SW 1271 (cell line): ENCODE data around the gene EHMT2.

Experiments
- DNase-seq, 2 experiments: peaks; one replicate each; lab custom pipeline; 2025; lab: John Stamatoyannopoulos, UW

Gene EHMT2

DNA sequence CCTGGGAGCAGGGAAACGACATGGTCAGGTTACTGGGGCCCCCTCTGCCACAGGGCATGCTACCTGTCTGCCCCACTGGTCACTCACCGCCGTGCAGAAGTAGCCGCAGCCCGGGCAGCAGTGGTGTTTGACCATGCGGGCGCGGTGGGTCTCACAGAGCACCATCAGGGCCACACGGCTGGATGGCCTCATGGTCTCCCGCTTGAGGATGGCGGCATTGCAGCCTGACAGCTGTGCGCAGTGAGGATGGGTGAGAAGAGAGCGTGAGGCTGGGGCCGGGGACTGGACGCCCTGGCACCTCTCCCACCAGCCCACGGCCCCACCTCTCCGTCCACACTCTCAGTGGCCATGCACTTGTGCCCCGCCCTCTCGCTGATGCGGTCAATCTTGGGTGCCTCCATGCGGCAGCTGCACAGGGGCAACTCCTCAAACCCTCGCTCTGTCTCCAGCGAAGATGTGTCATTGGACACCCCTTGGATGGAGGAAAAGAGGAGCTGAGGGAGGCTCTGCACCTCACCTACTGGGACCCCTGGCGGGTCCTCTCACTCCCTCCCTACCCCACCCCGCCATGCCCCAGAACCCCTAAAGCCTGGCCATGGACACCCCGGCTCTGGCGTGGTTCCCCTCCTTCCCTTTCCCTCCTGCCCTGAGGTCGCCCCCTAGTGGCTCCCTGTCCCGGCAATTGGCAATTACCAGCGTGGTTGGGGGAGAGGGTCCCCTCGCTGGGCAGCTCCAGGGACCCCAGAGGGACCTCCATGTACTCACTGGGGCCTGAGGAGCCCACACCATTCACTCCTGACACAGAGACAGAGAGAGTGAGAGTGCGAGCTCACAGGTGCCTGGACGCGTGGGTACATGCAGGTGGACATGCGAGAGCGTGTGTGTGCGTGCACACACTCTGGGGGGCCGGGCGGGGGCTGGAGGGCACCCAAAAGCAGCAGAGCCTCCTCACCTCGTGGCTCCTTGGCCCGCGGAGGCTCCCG, 8.9 kb downstream of the EHMT2 start:
- no peak for DNase-seq

- DNase-seq = no peak
These were observed 10.1 kb downstream of the EHMT2 start for GRCh38 chr6:31887173-31888007.

- no peak for DNase-seq
These were observed 10.9 kb downstream of the EHMT2 start for GRCh38 chr6:31886541-31886991.

GRCh38 chr6:31884528-31885035, 12.9 kb downstream of the EHMT2 start:
- DNase-seq = no peak

- no peak for DNase-seq
These were observed 13.8 kb downstream of the EHMT2 start for GRCh38 chr6:31883676-31884075.

- DNase-seq = no peak
These were observed 15.2 kb downstream of the EHMT2 start for GRCh38 chr6:31882344-31882743.

DNA sequence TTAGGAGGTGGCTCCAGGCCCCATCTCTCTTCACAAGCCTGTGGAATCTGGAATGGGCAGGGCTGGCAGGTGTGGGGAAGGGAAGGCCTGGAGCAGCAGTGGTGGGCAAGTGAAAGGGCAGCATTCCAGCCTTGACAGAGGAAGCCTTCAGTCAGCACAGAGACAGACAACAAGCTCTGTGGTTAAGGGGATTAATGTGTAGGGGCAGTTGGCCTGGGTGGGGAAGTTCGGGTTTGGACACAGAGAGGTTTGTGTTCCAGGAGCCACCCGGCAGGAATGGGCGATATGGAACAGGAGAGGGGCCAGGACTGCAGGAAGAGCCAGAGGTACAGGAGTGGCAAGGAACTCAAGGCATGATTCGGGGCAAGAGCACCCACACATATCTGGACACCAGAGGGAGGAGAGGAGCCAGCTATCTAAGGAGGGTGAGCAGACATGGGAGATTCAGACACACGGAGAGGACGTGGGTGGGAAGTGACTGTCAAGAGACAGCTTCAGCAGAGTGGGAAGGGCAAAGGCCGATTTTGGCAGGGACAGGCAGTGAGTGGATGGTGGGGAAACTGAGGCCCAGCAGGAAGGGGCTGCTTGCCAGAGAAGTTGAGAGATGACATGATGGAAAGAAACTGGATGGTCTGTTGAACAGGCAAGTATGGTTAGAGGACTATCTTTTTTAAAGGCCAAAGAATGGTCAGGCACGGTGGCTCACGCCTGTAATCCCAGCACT, 16.2 kb downstream of the EHMT2 start:
- DNase-seq = no peak

DNA sequence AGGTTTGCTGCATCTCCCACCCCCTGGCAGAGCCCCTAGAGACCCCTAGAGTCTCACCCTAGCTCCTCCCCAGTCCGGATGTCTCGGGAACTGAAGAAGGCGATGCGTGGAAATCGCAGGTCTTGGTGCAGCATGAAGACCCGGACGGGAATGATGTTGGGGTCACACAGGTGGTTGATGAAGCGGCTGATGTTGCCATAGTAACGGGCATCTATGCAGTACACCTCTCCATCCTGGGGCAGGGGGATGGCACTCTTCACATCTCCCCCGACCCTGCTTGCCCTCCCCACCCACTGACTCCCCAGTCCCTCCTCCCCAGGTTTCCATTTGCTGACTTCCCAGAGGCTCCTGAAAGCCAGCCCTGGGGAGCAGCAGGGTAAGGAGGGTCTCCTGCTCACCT, 16.9 kb downstream of the EHMT2 start:
- DNase-seq = no peak

DNA sequence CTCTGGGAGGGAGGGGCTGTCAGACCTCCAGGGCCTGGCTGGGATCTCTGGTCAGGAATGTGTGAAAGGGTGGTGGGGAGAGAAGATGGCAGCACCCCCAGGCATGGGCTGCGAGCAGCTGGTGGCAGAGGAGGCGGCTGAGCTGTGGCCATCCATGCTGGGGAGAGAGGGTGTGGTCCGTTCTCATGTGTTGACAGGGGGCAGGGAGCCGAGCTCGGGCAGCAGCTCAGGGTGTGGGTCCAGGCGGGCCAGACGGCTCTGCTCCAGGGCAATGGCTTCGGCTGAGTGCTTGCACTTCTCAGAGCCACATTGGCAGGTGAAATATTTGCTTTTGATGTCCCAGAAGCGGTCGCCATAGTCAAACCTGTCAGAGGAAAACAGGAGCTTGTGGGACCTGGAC, 17.6 kb downstream of the EHMT2 start:
- DNase-seq = no peak

- no peak for DNase-seq
These were observed 18.4 kb downstream of the EHMT2 start for GRCh38 chr6:31879143-31879542.

DNA sequence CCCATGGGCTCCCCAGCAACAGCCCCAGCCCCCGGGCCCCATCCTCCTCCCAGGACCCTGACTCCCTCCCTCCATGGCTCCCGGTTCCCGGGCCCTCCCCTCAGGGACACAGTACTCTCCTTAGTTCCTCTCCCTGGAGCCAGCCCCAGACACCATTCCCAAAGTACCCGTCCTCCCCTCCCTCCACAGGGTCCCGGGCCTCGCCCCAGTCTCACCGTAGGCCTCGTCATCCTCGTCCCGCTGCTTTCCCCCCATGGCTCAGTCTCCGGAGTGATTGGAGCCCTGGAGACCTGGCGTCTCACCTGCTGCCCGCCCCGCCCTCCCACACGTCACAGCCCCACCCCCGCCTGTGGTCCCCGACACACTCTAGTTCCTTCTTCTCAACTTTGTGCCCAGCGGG, 18.8 kb downstream of the EHMT2 start, which contains the start of gene SLC44A4:
TSS of gene SLC44A4 (minus strand) at position 272 of the 400 bp plus-strand sequence. CDS start at position 255, 17 bp downstream.
- DNase-seq = no peak

GRCh38 chr6:31878222-31878621, 19.3 kb downstream of the EHMT2 start:
- DNase-seq = no peak

DNA sequence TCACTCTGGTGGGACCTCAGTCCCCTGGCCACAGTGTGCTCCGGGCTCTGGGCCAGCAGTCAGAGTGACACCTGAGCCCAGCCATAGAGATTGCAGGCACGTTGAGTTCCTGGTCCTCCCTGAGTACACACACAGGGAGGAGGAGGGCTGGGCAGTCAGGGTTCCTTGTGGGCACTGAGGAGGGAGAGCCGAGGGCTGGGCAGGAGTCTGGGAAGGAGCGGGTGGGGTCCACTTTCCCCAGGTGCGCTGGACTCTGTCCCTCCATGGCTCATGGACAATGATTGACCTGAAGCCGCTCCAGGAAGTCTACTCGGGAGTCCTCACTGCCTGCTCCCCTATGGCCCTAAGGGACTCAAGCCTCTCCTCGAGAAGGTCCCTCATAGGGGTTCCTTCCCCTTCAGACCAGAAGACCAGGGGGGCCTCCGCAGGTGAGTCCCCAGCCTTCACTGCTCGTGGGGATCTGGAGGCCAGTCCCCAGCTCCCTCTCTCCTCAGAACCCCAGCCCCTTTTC, 19.8 kb downstream of the EHMT2 start:
- DNase-seq = no peak

- no peak for DNase-seq
These were observed 20.3 kb downstream of the EHMT2 start for GRCh38 chr6:31877125-31877650.

DNA sequence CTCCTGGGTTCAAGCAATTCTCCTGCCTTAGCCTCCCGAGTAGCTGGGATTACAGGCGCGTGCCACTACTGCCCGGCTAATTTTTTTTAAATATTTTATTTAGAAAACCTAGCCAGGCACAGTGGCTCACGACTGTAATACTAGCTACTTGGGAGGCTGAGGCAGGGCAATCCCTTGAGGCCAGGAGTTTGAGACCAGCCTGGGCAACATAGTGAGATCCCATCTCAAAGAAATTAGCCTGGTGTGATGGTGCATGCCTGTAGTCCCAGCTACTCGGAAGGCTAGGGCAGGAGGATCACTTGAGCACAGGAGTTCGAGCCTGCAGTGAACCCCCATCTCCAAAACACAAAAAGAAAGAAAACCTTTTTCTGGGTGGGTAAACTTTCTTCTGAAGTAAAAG, 21.1 kb downstream of the EHMT2 start:
- no peak for DNase-seq

DNA sequence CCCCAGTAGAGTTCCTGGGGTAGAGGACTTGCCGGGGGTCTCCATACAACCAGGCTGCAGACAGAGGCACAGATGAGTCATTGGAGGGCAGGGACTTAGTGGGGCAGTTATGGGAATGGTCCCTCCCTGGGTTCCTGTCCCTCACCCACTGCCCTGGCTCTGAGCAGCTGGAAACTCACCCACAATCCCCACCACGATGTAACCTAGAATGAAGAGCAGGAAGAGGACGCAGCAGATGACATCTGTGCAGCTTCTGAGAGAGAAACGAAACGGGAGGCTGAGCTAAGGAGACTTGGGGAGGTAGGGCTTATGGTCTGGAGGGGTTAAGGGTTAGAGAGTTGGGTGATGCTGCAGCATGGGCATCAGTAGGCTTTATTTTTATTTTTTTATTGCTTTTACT, 21.6 kb downstream of the EHMT2 start:
- no peak for DNase-seq

DNA sequence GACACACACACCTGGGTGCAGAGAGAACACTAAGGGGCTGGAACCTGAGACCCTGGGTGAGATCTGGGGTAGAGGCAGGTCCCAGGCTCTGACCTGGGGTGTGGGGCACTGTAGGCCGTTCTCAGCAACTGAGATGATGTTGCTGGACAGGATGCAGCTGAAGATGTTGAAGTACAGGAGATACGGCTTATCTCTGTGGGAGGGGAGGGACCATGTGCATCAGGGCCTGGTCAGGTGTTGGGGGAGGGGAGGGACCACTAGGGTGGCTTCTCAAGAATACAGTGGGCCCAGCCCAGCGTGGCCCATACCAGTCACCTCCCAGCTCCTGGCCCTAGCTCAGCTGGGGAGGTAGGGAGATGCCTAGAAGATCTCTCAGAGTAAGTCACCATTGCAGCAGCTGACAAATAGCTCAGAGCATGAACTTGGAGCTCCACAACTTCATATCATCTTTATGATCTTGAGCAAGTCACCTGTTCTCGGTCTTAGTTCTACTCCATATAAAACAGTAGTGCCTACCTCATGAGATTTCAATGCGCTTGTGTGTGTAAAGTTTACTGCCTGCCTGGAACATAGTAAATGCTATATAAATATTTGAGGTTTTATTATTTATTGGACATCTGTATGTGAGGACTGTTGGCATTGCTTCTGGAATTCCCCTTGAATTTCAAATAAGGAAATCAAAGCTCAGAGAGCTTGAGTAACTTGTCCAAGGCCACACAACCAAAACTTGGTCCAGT, 22.5 kb downstream of the EHMT2 start:
- no peak for DNase-seq

DNA sequence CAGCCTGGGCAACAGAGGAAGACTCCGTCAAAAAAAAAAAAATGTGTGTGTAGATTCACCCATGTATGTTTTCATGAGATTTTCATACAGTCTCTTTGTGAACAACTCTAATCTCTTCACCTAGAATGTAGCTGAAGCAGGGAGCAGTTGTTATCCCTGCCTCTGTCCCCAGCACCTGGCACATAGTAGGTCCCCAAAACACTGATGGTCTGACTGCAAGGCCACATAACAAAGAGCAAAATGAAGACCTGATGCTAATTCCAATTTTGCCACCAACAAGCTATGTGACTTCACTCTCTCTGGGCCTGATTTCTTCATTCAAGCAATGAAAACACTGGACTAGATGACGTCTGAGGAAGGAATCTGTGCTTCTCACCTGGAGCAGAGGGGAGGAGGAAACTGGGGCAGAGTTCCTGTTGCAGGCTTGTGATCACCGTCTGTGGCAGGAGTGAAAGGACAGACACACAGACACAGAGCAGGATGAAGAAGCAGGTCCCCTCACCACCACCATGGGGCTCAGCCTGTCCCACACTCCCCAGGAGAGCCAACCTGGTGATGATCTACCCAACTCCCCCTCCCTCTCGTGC, 23.3 kb downstream of the EHMT2 start:
- no peak for DNase-seq

DNA sequence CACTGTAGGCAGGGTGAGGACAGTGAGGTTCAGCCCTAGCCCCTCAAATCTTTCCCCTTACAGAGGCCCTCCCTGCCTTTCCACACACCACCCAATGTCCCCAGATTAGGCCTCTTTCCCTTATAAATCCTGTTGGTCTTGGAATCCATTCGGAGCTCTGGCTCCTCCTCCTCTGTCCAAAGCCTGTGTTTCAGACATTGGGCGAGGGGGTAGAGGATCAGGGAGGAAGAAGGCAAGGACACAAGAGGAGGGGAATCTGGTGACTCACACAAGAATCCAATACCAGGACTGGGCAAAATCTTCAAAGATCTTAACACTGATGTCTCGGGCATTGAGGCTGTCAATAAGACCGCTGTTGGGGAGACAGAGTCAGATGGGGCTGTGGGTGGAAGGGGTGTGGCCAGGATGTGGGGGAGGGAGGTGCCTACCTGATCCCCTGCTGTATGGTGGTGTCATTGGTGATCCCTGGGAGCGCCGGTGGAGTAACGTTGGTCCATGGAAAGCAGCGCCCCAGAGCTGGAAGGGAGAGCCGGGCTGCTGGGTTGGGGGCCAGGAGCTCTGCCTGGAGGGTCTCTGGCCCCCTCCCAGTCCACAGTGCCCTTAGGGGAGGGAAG, 26.3 kb downstream of the EHMT2 start:
- no peak for DNase-seq
